Cortex of kidney (tissue), 1 donor: ENCODE measurements around the gene MEMO1.
A peak's percentile ranks its signal among the peaks of the same experiment; 100 is the strongest.
"Not testable (repeated sequence)": the region's sequence is repeated elsewhere in the genome, so short reads cannot be mapped to it uniquely, and the experiment has no call there.

Experiments used
- DNase-seq: peaks from one replicate; lab custom pipeline; 2025; lab: John Stamatoyannopoulos, UW

The MEMO1 gene

GRCh38 chr2:32010670-32011484 lies at the start of gene MEMO1:
MEMO1 (minus strand) TSS chr2:32011008; CDS start chr2:32010247, 761 bp downstream.
- peak; percentile 39 for DNase-seq

GRCh38 chr2:32060266-32060665 lies 49.5 kb upstream of the MEMO1 start:
- DNase-seq, result no peak

GRCh38 chr2:32058130-32058529 lies 47.3 kb upstream of the MEMO1 start:
- DNase-seq, result no peak

GRCh38 chr2:32054583-32054982 lies 43.8 kb upstream of the MEMO1 start:
- DNase-seq, result not testable (repeated sequence)

GRCh38 chr2:32051836-32052439 lies 41.1 kb upstream of the MEMO1 start:
- no peak for DNase-seq

GRCh38 chr2:32043561-32043960 lies 32.8 kb upstream of the MEMO1 start:
- no peak for DNase-seq

GRCh38 chr2:32039447-32040219 lies 28.8 kb upstream of the MEMO1 start, which contains the start of gene DPY30:
DPY30 (minus strand) TSS chr2:32039805; CDS start chr2:32039456, 349 bp downstream.
- DNase-seq, result no peak

- not testable (repeated sequence) for DNase-seq
Measured at GRCh38 chr2:32034198-32034887, 23.5 kb upstream of the MEMO1 start.

- DNase-seq, result not testable (repeated sequence)
Measured at GRCh38 chr2:32018789-32019482, 8.1 kb upstream of the MEMO1 start.

GRCh38 chr2:32012872-32013271 lies 2.1 kb upstream of the MEMO1 start:
- DNase-seq, result no peak

GRCh38 chr2:32011485-32011960 lies 715 bp upstream of the MEMO1 start:
- DNase-seq, result no peak

GRCh38 chr2:32010280-32010669 lies 533 bp downstream of the MEMO1 start:
- DNase-seq, result not testable (repeated sequence)

GRCh38 chr2:32009516-32010256 lies 1.1 kb downstream of the MEMO1 start:
- no peak for DNase-seq

- no peak for DNase-seq
Measured at GRCh38 chr2:32008805-32009515, 1.8 kb downstream of the MEMO1 start.

- DNase-seq, result no peak
Measured at GRCh38 chr2:32007121-32007391, 3.8 kb downstream of the MEMO1 start.

GRCh38 chr2:32005371-32005976 lies 5.3 kb downstream of the MEMO1 start:
- no peak for DNase-seq

GRCh38 chr2:32003791-32004190 lies 7.0 kb downstream of the MEMO1 start:
- DNase-seq, result no peak

- DNase-seq, result no peak
Measured at GRCh38 chr2:32002406-32002805, 8.4 kb downstream of the MEMO1 start.

- DNase-seq, result no peak
Measured at GRCh38 chr2:31999438-31999837, 11.4 kb downstream of the MEMO1 start.
